Endothelial cell of umbilical vein (primary cell): ENCODE measurements around the gene GPR180. TPM values are rescaled to one million over a fixed set of nuclear protein-coding genes. Genes with fewer than 3 reads are reported as not detected.

Experiments
- BruUV-seq: library from RNA; stranded (reverse); fragments of 400-500 nt; replicated peaks from 2 replicates; lab custom pipeline; 2021; lab: Mats Ljungman, UMichigan
- CTCF ChIA-PET: fragments of 300-600, 350-600 bp; sonication (Branson Sonifier 250); formaldehyde crosslinking; loops from one replicate; lab custom pipeline; 2021; ENCODE audit warnings: antibody characterized with exemption, inconsistent platforms; lab: Charles Lee
- POLR2A ChIA-PET: fragments of 300-600, 350-600 bp; sonication (Branson Sonifier 250); formaldehyde crosslinking; loops from one replicate; lab custom pipeline; 2021; ENCODE audit warnings: antibody characterized with exemption, inconsistent platforms; lab: Charles Lee
- DNase-seq: peaks from one replicate; pipeline ENCODE4 v3.0.0-alpha.2; 2011; ENCODE audit warnings: low read depth, low spot score
- FAIRE-seq: peaks from 2 replicates; lab custom pipeline; 2011; peaks lifted over from hg19 to GRCh38; lab: Jason Lieb, UNC
- H2AFZ ChIP-seq: 2 replicates; pipeline ENCODE4 v1.6.0; 2012; ENCODE audit warnings: low read depth, low read length, control low read depth, inconsistent platforms
- H3K27ac ChIP-seq: 2 replicates; pipeline ENCODE4 v1.5.1; 2011; ENCODE audit warnings: low read depth, mild to moderate bottlenecking, control low read depth, low read length, moderate library complexity; ENCODE audit not compliant: insufficient read depth
- H3K27me3 ChIP-seq, 2 experiments: 2 replicates each; pipeline versions ENCODE4 v1.6.0 to v1.6.1; 2011; ENCODE audit warnings: low read length in 2 of 2, mixed read lengths in 1 of 2; ENCODE audit not compliant: control insufficient read depth in 2 of 2, insufficient read depth in 2 of 2
- H3K36me3 ChIP-seq, 2 experiments: 2 replicates in 1 of 2; 3 replicates in 1 of 2; pipeline ENCODE4 v1.5.1; 2011; ENCODE audit warnings: low read length in 2 of 2, mild to moderate bottlenecking in 1 of 2, moderate library complexity in 1 of 2; ENCODE audit not compliant: control insufficient read depth in 2 of 2, insufficient read depth in 2 of 2; ENCODE audit errors: extremely low read depth in 1 of 2
- H3K4me1 ChIP-seq: 3 replicates; pipeline ENCODE4 v1.5.1; 2011; ENCODE audit warnings: mild to moderate bottlenecking, low read length; ENCODE audit not compliant: control insufficient read depth, insufficient read depth; ENCODE audit errors: extremely low read depth
- H3K4me2 ChIP-seq: 2 replicates; pipeline ENCODE4 v1.6.1; 2011; ENCODE audit warnings: low read length, control low read depth, mixed read lengths; ENCODE audit not compliant: insufficient read depth
- H3K4me3 ChIP-seq, 3 experiments: fragments of 200-600 bp in 1 of 3; sonication (generic), shearing (Covaris generic) in 1 of 3; replicated peaks in 1 of 3; 2 replicates each; pipeline ENCODE4 v1.5.1; 2011 to 2016; ENCODE audit warnings: control low read depth in 3 of 3, low read length in 3 of 3, mild to moderate bottlenecking in 2 of 3, inconsistent platforms in 1 of 3, low read depth in 1 of 3, moderate library complexity in 1 of 3; ENCODE audit not compliant: insufficient read depth in 1 of 3
- H3K79me2 ChIP-seq: 2 replicates; pipeline ENCODE4 v1.6.0; 2012; ENCODE audit warnings: low read length, inconsistent platforms; ENCODE audit not compliant: control insufficient read depth, insufficient read depth
- H3K9ac ChIP-seq: replicated peaks from 2 replicates; pipeline ENCODE3; 2011; ENCODE audit warnings: low read length, control low read depth; ENCODE audit not compliant: insufficient read depth; ENCODE audit errors: extremely low read depth
- H3K9me1 ChIP-seq: replicated peaks from 3 replicates; pipeline ENCODE4 v1.6.0; 2011; ENCODE audit warnings: mild to moderate bottlenecking, low read length; ENCODE audit not compliant: control insufficient read depth, insufficient read depth; ENCODE audit errors: extremely low read depth
- H3K9me3 ChIP-seq: replicated peaks from 2 replicates; pipeline ENCODE4 v1.5.1; 2012; ENCODE audit warnings: low read length, inconsistent platforms; ENCODE audit not compliant: control insufficient read depth, insufficient read depth
- H4K20me1 ChIP-seq: replicated peaks from 2 replicates; pipeline ENCODE3; 2011; ENCODE audit warnings: mild to moderate bottlenecking, low read length; ENCODE audit not compliant: control insufficient read depth, insufficient read depth; ENCODE audit errors: extremely low read depth
- CTCF ChIP-seq, 2 donors: IDR thresholded peaks; 1 replicate in 1 of 2; 2 replicates in 1 of 2; pipeline ENCODE4 v1.5.1; 2011; ENCODE audit warnings: low read length in 2 of 2, mild to moderate bottlenecking in 2 of 2, moderate library complexity in 2 of 2, control low read depth in 1 of 2, inconsistent platforms in 1 of 2, low read depth in 1 of 2; ENCODE audit not compliant: insufficient read depth in 1 of 2; ENCODE audit errors: extremely low read depth in 1 of 2
- EZH2 ChIP-seq: IDR thresholded peaks from 2 replicates; pipeline ENCODE4 v1.6.1; 2012; ENCODE audit warnings: borderline replicate concordance, low read depth, mild to moderate bottlenecking, moderate library complexity, low read length, inconsistent platforms; ENCODE audit not compliant: severe bottlenecking
- FOS ChIP-seq: IDR thresholded peaks from 2 replicates; pipeline ENCODE4 v1.6.1; 2011; ENCODE audit warnings: mild to moderate bottlenecking, low read length, moderate library complexity, borderline replicate concordance; ENCODE audit not compliant: insufficient read depth
- GATA2 ChIP-seq: IDR thresholded peaks from 2 replicates; pipeline ENCODE4 v1.7.0; 2011; ENCODE audit warnings: low read depth, mild to moderate bottlenecking, moderate library complexity, mixed read lengths, low read length; ENCODE audit not compliant: insufficient read length, insufficient read depth
- JUN ChIP-seq: IDR thresholded peaks from 2 replicates; pipeline ENCODE4 v1.6.1; 2011; ENCODE audit warnings: borderline replicate concordance, low read depth; ENCODE audit not compliant: insufficient read length, insufficient read depth
- MYC ChIP-seq: IDR thresholded peaks from one replicate; pipeline ENCODE4 v1.6.1; 2011; ENCODE audit warnings: mild to moderate bottlenecking, low read depth, low read length
- POLR2A ChIP-seq: IDR thresholded peaks from 2 replicates; pipeline ENCODE4 v1.6.1; 2012; ENCODE audit warnings: low read depth, mild to moderate bottlenecking, control low read depth, low read length
- POLR2AphosphoS5 ChIP-seq: IDR thresholded peaks from 2 replicates; pipeline ENCODE4 v1.6.1; 2012; ENCODE audit warnings: low read depth, mild to moderate bottlenecking, control low read depth, low read length, moderate library complexity; ENCODE audit not compliant: insufficient read depth
- dilution Hi-C: fragments of 300-500 bp; cut with MboI; formaldehyde crosslinking; loops from one replicate; pipeline ENCODE4 v1.15.0; 2019; ENCODE audit warnings: low sequenced_read_pairs; ENCODE audit not compliant: extremely low pct_ligation_motif_present
- intact Hi-C: fragments of 100-400 bp; cut with micrococcal nuclease; formaldehyde crosslinking; loops from one replicate; pipeline ENCODE4 v1.10.0; 2022
- polyA plus RNA-seq, 4 experiments: library from polyadenylated mRNA; depleted of rRNA in 3 of 4; stranded (reverse) in 3 of 4; unstranded in 1 of 4; fragments of >200 nt; gene quantifications; 2 replicates each; pipeline versions ENCODE4 v1.2.1 to v1.2.3, GENCODE V29; 2011 to 2012; ENCODE audit warnings: missing spikeins in 1 of 4
- total RNA-seq: library from RNA; stranded (reverse); gene quantifications from 2 replicates; pipeline ENCODE4 v1.2.3, GENCODE V29; 2021
- TF ChIP-seq, protein P1 (sequence below): IDR thresholded peaks from 2 replicates; pipeline ENCODE4 v1.6.1; 2011; ENCODE audit not compliant: insufficient read depth, insufficient read length

Gene GPR180
- total and polyA plus RNA-seq, 2 donors (not counting 3 experiments of a cell fraction or from before 2014, with no cell fraction given), result 3.1 to 8.3 TPM

- TF ChIP-seq POLR2AphosphoS5 (no peak), CTCF (IDR thresholded peaks at IDR 0.05; ENCODE audit: extremely low read depth in 1 of 2, insufficient read depth in 1 of 2, low read depth in 1 of 2, low read length in 2 of 2) (no peak)
- intact Hi-C loops, result no loop called here
Measured at GRCh38 chr13:94607939-94608338, 6.3 kb downstream of the GPR180 start.

DNA sequence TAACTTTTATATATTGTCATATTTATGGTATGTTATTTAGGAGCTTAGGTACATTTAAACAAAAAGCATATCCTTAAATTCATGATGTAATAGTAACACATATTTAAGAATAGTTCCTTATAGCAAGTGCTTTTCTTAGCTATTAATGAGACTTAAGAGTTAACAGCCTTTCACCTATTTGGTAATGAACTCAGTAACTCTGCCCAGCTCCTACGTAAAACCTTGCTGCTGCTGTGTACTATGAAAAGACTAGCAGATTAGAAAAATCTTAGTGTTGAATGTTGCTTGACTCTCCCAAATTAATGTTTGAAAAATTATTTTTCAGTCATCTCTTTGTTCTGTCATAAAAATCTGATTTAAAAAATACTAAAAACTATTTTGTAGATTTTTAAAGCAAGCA is 6.9 kb downstream of the GPR180 start:
- POLR2A ChIA-PET, result no interaction called here

More at GRCh38 chr13:94607939-94608338, 6.3 kb downstream of the GPR180 start:
- Histone ChIP-seq H3K79me2 (peaks cover 18% of the 10 kb centered on the region), H3K27ac (no peak overlapping the region), H3K4me1 (peaks cover 3% of the 10 kb centered on the region), H2AFZ (no peak overlapping the region), H3K4me2 (no peak overlapping the region), H3K27me3 (no peaks in the 10 kb centered on the region), H3K9me1 (no peaks in the 10 kb centered on the region), H3K9ac (no peak overlapping the region), H3K4me3 (no peak overlapping the region), H3K36me3 (peaks cover 5 to 13% of the 10 kb centered on the region in 2 experiments), H4K20me1 (peaks cover 2% of the 10 kb centered on the region), H3K9me3 (no peaks in the 10 kb centered on the region)
- no TSS peak for BruUV-seq
- ChIA-PET POLR2A (no interaction called here), CTCF (interaction anchor here (1.5 to 1.8 kb wide), 2 partner anchors 10 to 12 kb away, joined by 4 to 8 read pairs; no protein-coding TSS in a partner anchor)
- FAIRE-seq, result no peak
- dilution Hi-C loops, result no loop called here
- DNase-seq, result no peak

More for the DNA sequence above, 6.9 kb downstream of the GPR180 start:
- Histone ChIP-seq H2AFZ (no peak overlapping the region), H3K27me3 (no peaks in the 10 kb centered on the region), H3K9me1 (no peaks in the 10 kb centered on the region), H3K4me2 (no peak overlapping the region), H3K4me1 (no peaks in the 10 kb centered on the region), H3K27ac (no peak overlapping the region), H3K9ac (no peak overlapping the region), H3K4me3 (no peak overlapping the region), H3K9me3 (no peaks in the 10 kb centered on the region), H4K20me1 (peaks cover 2% of the 10 kb centered on the region), H3K36me3 (peaks cover 5 to 13% of the 10 kb centered on the region in 2 experiments), H3K79me2 (peaks cover 13% of the 10 kb centered on the region)
- DNase-seq, result no peak
- FAIRE-seq, result no peak
- dilution Hi-C loops, result no loop called here
- CTCF ChIA-PET, result interaction anchor here (1.1 to 1.8 kb wide), 4 partner anchors 9 to 173 kb away, joined by 3 to 8 read pairs (median 4); partner anchors contain the start of gene TGDS
- TF ChIP-seq POLR2A (no peak), EZH2 (no peak), POLR2AphosphoS5 (no peak), MYC (no peak), JUN (no peak), CTCF (IDR thresholded peaks at IDR 0.05; ENCODE audit: extremely low read depth in 1 of 2, insufficient read depth in 1 of 2, low read depth in 1 of 2, low read length in 2 of 2) (no peak), GATA2 (no peak), FOS (no peak)
- TF ChIP-seq, protein P1, sequence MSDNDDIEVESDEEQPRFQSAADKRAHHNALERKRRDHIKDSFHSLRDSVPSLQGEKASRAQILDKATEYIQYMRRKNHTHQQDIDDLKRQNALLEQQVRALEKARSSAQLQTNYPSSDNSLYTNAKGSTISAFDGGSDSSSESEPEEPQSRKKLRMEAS, result no peak
- intact Hi-C loops, result no loop called here
- no TSS peak for BruUV-seq
